Right lobe of liver (tissue), 6 donors: ENCODE results near the gene POM121L2. TPM values are rescaled to one million over a fixed set of nuclear protein-coding genes. Genes with fewer than 3 reads are reported as not detected.

ENCODE experiments used
- ATAC-seq, 4 donors: fragments of 200-7000 bp; cut with Tn5 transposase; one replicate each; pipeline ENCODE4 v1.9.1; 2020; ENCODE audit warnings: mild to moderate bottlenecking in 4 of 4, moderate library complexity in 4 of 4
- DNase-seq, 3 donors: peaks; one replicate each; pipeline ENCODE4 v3.0.0-alpha.2; 2020
- H3K27ac ChIP-seq, 3 donors: fragments of 200-600 bp; one replicate each; pipeline ENCODE4 v1.8.0; 2022
- H3K27me3 ChIP-seq, 2 donors: fragments of 200-600 bp; one replicate each; pipeline ENCODE4 v1.8.0; 2022
- H3K36me3 ChIP-seq, 4 donors: fragments of 200-600 bp; sonication (generic) in 1 of 4; one replicate each; pipeline versions ENCODE4 v1.5.1 to v1.8.0; 2017 to 2022; ENCODE audit warnings: control low read depth in 1 of 4
- H3K4me1 ChIP-seq, 4 donors: fragments of 200-600 bp; sonication (generic) in 1 of 4; one replicate each; pipeline versions ENCODE4 v1.5.1 to v1.8.0; 2017 to 2022; ENCODE audit warnings: control low read depth in 1 of 4
- H3K4me3 ChIP-seq, 3 donors: fragments of 200-600 bp; one replicate each; pipeline ENCODE4 v1.8.0; 2022
- H3K9me3 ChIP-seq, 4 donors: fragments of 200-600 bp; sonication (generic) in 1 of 4; one replicate each; pipeline versions ENCODE4 v1.5.1 to v1.8.0; 2017 to 2022; ENCODE audit warnings: control low read depth in 1 of 4
- CTCF ChIP-seq, 4 donors: fragments of 200-600 bp in 3 of 4; fragments of 450-650 bp in 1 of 4; IDR thresholded peaks; one replicate each; pipeline versions ENCODE4 v1.5.1 to v1.8.0; 2016 to 2022; ENCODE audit warnings: antibody characterized with exemption in 4 of 4, mild to moderate bottlenecking in 2 of 4
- POLR2A ChIP-seq: fragments of 450-650 bp; IDR thresholded peaks from one replicate; pipeline ENCODE4 v1.6.1; 2017; ENCODE audit warnings: antibody characterized with exemption, mild to moderate bottlenecking
- WGBS: methylation state at CpG from one replicate; pipeline ENCODE4 v1.1.6; 2018; ENCODE audit warnings: low coverage, low lambda C conversion rate; ENCODE audit not compliant: insufficient coverage; ENCODE audit errors: missing lambda C conversion rate; 5-methylcytosine and 5-hydroxymethylcytosine counted together
- intact Hi-C, 2 donors: fragments of 100-400 bp; cut with DNase I; formaldehyde crosslinking; loops; one replicate each; pipeline versions ENCODE4 v1.11.2 to v1.14.1; 2022
- total RNA-seq, 6 experiments: library from RNA; depleted of rRNA in 2 of 6; stranded (reverse); fragments of >200 nt in 2 of 6; fragmentation: NEBNext Ultra II Directional in 3 of 6; extraction: Animal tissue kit (Norgen Biotek cat#: 25700) in 3 of 6; gene quantifications; one replicate each; pipeline versions ENCODE4 v1.1.0 to v1.2.4, GENCODE V29; 2016 to 2023
- donor health status: DM: no; HTN: yes; CAD: no.
- donor health status: DM: no; HTN: no; CAD: no.
- donor health status: DM: no; HTN: no; CAD: no.
- donor health status: DM: no; HTN: yes; CAD: no.
- donor health status: DM: no; HTN: yes; CAD: no.

The POM121L2 gene
- total RNA-seq, 6 experiments from 2014 or later, result not detected

- TF ChIP-seq CTCF (IDR thresholded peaks at IDR 0.05) (no peak), POLR2A (no peak)
- no peak for DNase-seq
- intact Hi-C loops, result no loop called here
- ATAC-seq, result no peak
- Histone ChIP-seq H3K9me3 (no peaks in the 10 kb centered on the region), H3K27ac (no peak overlapping the region), H3K4me3 (no peak overlapping the region), H3K4me1 (no peaks in the 10 kb centered on the region), H3K27me3 (peaks cover 6 to 37% of the 10 kb centered on the region in 2 donors), H3K36me3 (no peaks in the 10 kb centered on the region)
- 3% methylated on average over 27 of the region's 27 CpGs for WGBS
These were observed 15.8 kb downstream of the POM121L2 start for GRCh38 chr6:27296106-27296783.

GRCh38 chr6:27295301-27296079 lies 16.6 kb downstream of the POM121L2 start:
- H3K4me1 ChIP-seq, result no peaks in the 10 kb centered on the region
- no peaks in the 10 kb centered on the region for H3K9me3 ChIP-seq
- TF ChIP-seq CTCF (IDR thresholded peaks at IDR 0.05) (no peak), POLR2A (no peak)
- no peaks in the 10 kb centered on the region for H3K36me3 ChIP-seq
- ATAC-seq (no peak), DNase-seq (no peak)
- intact Hi-C loops, result no loop called here
- H3K4me3 ChIP-seq, result no peak overlapping the region
- no peak overlapping the region for H3K27ac ChIP-seq
- H3K27me3 ChIP-seq, result peaks cover 6 to 37% of the 10 kb centered on the region in 2 donors
- 6% methylated on average over 20 of the region's 20 CpGs for WGBS

- Histone ChIP-seq H3K4me1 (no peaks in the 10 kb centered on the region), H3K27ac (no peak overlapping the region), H3K36me3 (no peaks in the 10 kb centered on the region), H3K9me3 (no peaks in the 10 kb centered on the region), H3K27me3 (peaks cover 6 to 38% of the 10 kb centered on the region in 2 donors), H3K4me3 (no peak overlapping the region)
- ATAC-seq (no peak), DNase-seq (no peak)
- WGBS, result 13% methylated on average over 5 of the region's 5 CpGs
- TF ChIP-seq POLR2A (no peak), CTCF (IDR thresholded peaks at IDR 0.05) (no peak)
- intact Hi-C loops, result no loop called here
These were observed 17.7 kb downstream of the POM121L2 start for GRCh38 chr6:27294409-27294808.

- no peak for ATAC-seq
- no peak overlapping the region for H3K27ac ChIP-seq
- no peak for DNase-seq
- peaks cover 6 to 37% of the 10 kb centered on the region in 2 donors for H3K27me3 ChIP-seq
- TF ChIP-seq POLR2A, result no peak
- TF ChIP-seq CTCF (IDR thresholded peaks at IDR 0.05), result no peak
- H3K9me3 ChIP-seq, result no peaks in the 10 kb centered on the region
- H3K4me3 ChIP-seq, result no peak overlapping the region
- WGBS, result 17% methylated on average over 28 of the region's 28 CpGs
- H3K36me3 ChIP-seq, result no peaks in the 10 kb centered on the region
- no peaks in the 10 kb centered on the region for H3K4me1 ChIP-seq
- intact Hi-C loops, result no loop called here
These were observed 18.5 kb downstream of the POM121L2 start for GRCh38 chr6:27293436-27294098.
